HFF-Myc (cell line): ENCODE measurements around the gene MAPK14.

ENCODE experiments used
- DNase-seq: peaks from one replicate; pipeline ENCODE4 v3.0.0-alpha.2; 2011; ENCODE audit warnings: low read depth; ENCODE audit errors: extremely low read depth
- H3K4me3 ChIP-seq: replicated peaks from 2 replicates; pipeline ENCODE4 v1.5.1; 2011; ENCODE audit warnings: low read depth, mild to moderate bottlenecking, control low read depth, low read length
- CTCF ChIP-seq: IDR thresholded peaks from 2 replicates; pipeline ENCODE4 v1.5.1; 2012; ENCODE audit warnings: mild to moderate bottlenecking, low read depth, low read length, control low read depth; ENCODE audit errors: missing control alignments

The MAPK14 gene

GRCh38 chr6:36115412-36115811 lies 87.8 kb downstream of the MAPK14 start:
- no peak for TF ChIP-seq CTCF
- H3K4me3 ChIP-seq: no peak overlapping the region
- DNase-seq: no peak

- H3K4me3 ChIP-seq: no peak overlapping the region
- no peak for TF ChIP-seq CTCF
- no peak for DNase-seq
Observed at GRCh38 chr6:36116066-36116864, 88.7 kb downstream of the MAPK14 start.

- no peak overlapping the region for H3K4me3 ChIP-seq
- no peak for TF ChIP-seq CTCF
- no peak for DNase-seq
Observed at GRCh38 chr6:36116943-36117342, 89.3 kb downstream of the MAPK14 start.

GRCh38 chr6:36117658-36118549 lies 90.3 kb downstream of the MAPK14 start:
- no peak for TF ChIP-seq CTCF
- no peak for DNase-seq
- no peak overlapping the region for H3K4me3 ChIP-seq

GRCh38 chr6:36118550-36119107 lies 91.0 kb downstream of the MAPK14 start:
- DNase-seq: no peak
- TF ChIP-seq CTCF: no peak
- no peak overlapping the region for H3K4me3 ChIP-seq

GRCh38 chr6:36119209-36119608 lies 91.6 kb downstream of the MAPK14 start:
- H3K4me3 ChIP-seq: no peak overlapping the region
- no peak for DNase-seq
- no peak for TF ChIP-seq CTCF
